ENCODE data around the gene C10orf71.
A peak's percentile ranks its signal among the peaks of the same experiment; 100 is the strongest.

The C10orf71 gene

GRCh38 chr10:49295297-49295696 lies 3.7 kb upstream of the C10orf71 start:
- Histone ChIP-seq H3K27ac (ENCODE audit: low read length) (no peak overlapping the region), H3K27me3 (ENCODE audit: control insufficient read depth in 1 of 2, insufficient read depth in 2 of 2, low read length in 2 of 2) (peaks cover 2 to 14% of the 10 kb centered on the region in 2 donors), H3K4me3 (ENCODE audit: low read length in 2 of 2) (no peak overlapping the region), H3K36me3 (ENCODE audit: control insufficient read depth in 2 of 2, insufficient read depth in 2 of 2, low read length in 2 of 2) (no peaks in the 10 kb centered on the region), H3K9me3 (ENCODE audit: control insufficient read depth in 2 of 2, low read length in 2 of 2) (no peaks in the 10 kb centered on the region), H3K4me1 (ENCODE audit: control insufficient read depth, insufficient read depth, low read length) (peaks cover 14% of the 10 kb centered on the region), H3K9ac (ENCODE audit: low read length in 2 of 2) (no peak overlapping the region)

GRCh38 chr10:49296382-49296781 lies 2.6 kb upstream of the C10orf71 start:
- Histone ChIP-seq H3K36me3 (ENCODE audit: control insufficient read depth in 2 of 2, insufficient read depth in 2 of 2, low read length in 2 of 2) (no peaks in the 10 kb centered on the region), H3K4me3 (ENCODE audit: low read length in 2 of 2) (no peak overlapping the region), H3K9ac (ENCODE audit: low read length in 2 of 2) (no peak overlapping the region), H3K4me1 (ENCODE audit: control insufficient read depth, insufficient read depth, low read length) (peaks cover 18% of the 10 kb centered on the region), H3K27ac (ENCODE audit: low read length) (no peak overlapping the region), H3K9me3 (ENCODE audit: control insufficient read depth in 2 of 2, low read length in 2 of 2) (no peaks in the 10 kb centered on the region), H3K27me3 (ENCODE audit: control insufficient read depth in 1 of 2, insufficient read depth in 2 of 2, low read length in 2 of 2) (peaks cover 2 to 12% of the 10 kb centered on the region in 2 donors)

DNA sequence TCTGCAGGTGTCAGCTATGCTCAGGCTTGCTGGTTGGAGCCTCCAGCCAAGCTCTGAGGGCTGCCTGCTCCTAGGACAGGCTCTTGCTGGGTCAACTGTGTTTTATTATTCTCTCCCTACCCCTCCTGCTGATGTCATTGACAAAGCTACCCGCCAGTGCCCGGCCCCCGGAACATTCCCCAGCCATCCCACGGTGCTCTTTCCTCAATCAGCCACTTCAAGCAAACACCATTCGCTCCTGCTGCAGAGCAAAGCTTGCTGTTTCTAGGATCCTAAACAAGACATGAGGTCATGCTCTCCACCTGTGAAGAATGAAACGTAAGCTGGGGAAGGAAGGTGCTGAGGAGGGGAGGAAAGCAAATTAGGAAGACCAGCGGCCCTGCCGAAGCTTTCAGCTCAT lies 2.1 kb upstream of the C10orf71 start:
- peaks cover 18% of the 10 kb centered on the region for H3K4me1 ChIP-seq (ENCODE audit: control insufficient read depth, insufficient read depth, low read length)
- H3K36me3 ChIP-seq (ENCODE audit: control insufficient read depth in 2 of 2, insufficient read depth in 2 of 2, low read length in 2 of 2) = no peaks in the 10 kb centered on the region
- H3K4me3 ChIP-seq (ENCODE audit: low read length in 2 of 2) = no peak overlapping the region
- H3K9ac ChIP-seq (ENCODE audit: low read length in 2 of 2) = no peak overlapping the region
- H3K9me3 ChIP-seq (ENCODE audit: control insufficient read depth in 2 of 2, low read length in 2 of 2) = no peaks in the 10 kb centered on the region
- H3K27ac ChIP-seq (ENCODE audit: low read length) = no peak overlapping the region
- peaks cover 2 to 12% of the 10 kb centered on the region in 2 donors for H3K27me3 ChIP-seq (ENCODE audit: control insufficient read depth in 1 of 2, insufficient read depth in 2 of 2, low read length in 2 of 2)

DNA sequence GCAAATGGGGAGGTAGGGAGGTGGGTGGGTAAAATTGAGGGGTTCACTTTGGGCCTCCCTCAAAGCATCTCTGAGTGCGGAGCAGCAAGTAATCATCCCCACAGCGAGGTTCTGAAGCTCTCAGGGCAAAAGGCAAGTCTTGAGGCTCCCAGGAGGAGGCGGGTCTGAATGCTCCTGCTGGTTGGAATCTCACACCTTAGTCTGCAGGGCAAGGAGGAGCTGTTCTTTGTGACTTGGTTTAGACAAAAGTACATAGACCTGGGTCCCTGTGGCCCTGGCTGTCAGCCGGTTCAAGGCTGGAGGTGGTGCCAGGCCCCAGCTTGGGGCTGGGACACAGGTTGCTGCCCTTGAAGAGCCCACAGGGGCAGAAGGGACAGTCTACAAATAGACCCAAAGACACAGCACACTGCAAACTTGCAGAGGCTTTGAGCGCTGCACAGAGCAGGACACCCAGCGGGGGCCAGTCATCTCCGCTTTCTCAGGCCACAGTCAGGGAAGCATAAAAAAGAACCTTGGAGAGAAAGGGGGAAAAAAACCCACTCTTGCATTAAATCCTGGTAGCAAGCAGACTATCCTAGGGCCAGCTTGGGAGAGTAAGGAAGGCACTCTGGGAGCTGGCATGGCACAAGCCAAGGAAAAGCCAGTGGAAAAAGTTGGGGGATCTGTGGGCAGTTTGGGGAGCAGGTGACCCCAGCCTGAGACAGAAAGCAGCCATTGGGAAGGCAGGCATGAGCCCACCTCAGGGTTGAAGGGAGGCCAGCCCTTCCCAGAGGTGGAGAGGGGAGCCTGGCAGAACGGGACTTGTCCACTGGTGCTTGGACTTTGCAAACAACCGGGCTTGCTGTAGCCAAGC lies 926 bp upstream of the C10orf71 start:
- Histone ChIP-seq H3K9me3 (ENCODE audit: control insufficient read depth in 2 of 2, low read length in 2 of 2) (no peaks in the 10 kb centered on the region), H3K36me3 (ENCODE audit: control insufficient read depth in 2 of 2, insufficient read depth in 2 of 2, low read length in 2 of 2) (no peaks in the 10 kb centered on the region), H3K27me3 (ENCODE audit: control insufficient read depth in 1 of 2, insufficient read depth in 2 of 2, low read length in 2 of 2) (peaks cover 2 to 10% of the 10 kb centered on the region in 2 donors), H3K4me1 (ENCODE audit: control insufficient read depth, insufficient read depth, low read length) (peaks cover 18% of the 10 kb centered on the region), H3K27ac (ENCODE audit: low read length) (no peak overlapping the region), H3K9ac (ENCODE audit: low read length in 2 of 2) (no peak overlapping the region), H3K4me3 (ENCODE audit: low read length in 2 of 2) (peak overlapping the region in 1 of 2 donors; percentile 55)

DNA sequence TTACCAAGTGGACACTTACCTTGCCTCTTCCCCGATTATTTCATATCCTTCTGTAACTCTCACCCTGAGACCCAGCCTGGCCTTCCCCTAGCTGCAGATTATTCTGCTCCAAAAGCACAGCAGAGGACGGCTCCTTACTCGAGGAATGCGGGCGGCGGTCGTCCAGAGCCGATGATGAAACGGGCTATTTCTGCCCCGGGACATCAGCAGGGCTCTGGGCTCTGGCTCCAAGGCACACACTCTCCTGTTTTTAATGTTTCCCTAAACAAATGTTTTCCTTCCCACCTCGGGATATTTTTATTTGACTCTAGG lies 343 bp upstream of the C10orf71 start:
- Histone ChIP-seq H3K9ac (ENCODE audit: low read length in 2 of 2) (no peak overlapping the region), H3K4me1 (ENCODE audit: control insufficient read depth, insufficient read depth, low read length) (peaks cover 18% of the 10 kb centered on the region), H3K9me3 (ENCODE audit: control insufficient read depth in 2 of 2, low read length in 2 of 2) (no peaks in the 10 kb centered on the region), H3K27me3 (ENCODE audit: control insufficient read depth in 1 of 2, insufficient read depth in 2 of 2, low read length in 2 of 2) (peaks cover 2 to 8% of the 10 kb centered on the region in 2 donors), H3K36me3 (ENCODE audit: control insufficient read depth in 2 of 2, insufficient read depth in 2 of 2, low read length in 2 of 2) (no peaks in the 10 kb centered on the region), H3K27ac (ENCODE audit: low read length) (no peak overlapping the region), H3K4me3 (ENCODE audit: low read length in 2 of 2) (peak overlapping the region in 1 of 2 donors; percentile 55)

DNA sequence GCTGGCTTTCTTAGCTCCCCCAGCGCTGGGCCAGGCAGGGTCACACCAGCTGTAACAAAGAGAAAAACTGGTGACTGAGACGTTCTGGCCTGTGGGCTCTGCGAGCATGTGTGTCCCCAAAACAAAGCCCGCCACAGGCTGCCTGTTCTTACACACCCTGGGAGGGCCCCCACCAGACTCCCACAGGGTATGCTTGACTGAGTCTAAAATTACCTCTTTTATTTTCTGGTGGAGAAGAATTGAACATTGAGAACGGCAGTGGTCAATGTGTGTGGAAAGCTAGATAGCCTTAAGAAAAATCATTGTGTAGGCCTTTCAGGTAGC lies 808 bp downstream of the C10orf71 start:
- Histone ChIP-seq H3K9ac (ENCODE audit: low read length in 2 of 2) (no peak overlapping the region), H3K27me3 (ENCODE audit: control insufficient read depth in 1 of 2, insufficient read depth in 2 of 2, low read length in 2 of 2) (peaks cover 2 to 14% of the 10 kb centered on the region in 2 donors), H3K9me3 (ENCODE audit: control insufficient read depth in 2 of 2, low read length in 2 of 2) (no peaks in the 10 kb centered on the region), H3K4me1 (ENCODE audit: control insufficient read depth, insufficient read depth, low read length) (peaks cover 15% of the 10 kb centered on the region), H3K27ac (ENCODE audit: low read length) (no peak overlapping the region), H3K4me3 (ENCODE audit: low read length in 2 of 2) (no peak overlapping the region), H3K36me3 (ENCODE audit: control insufficient read depth in 2 of 2, insufficient read depth in 2 of 2, low read length in 2 of 2) (no peaks in the 10 kb centered on the region)

GRCh38 chr10:49300140-49300974 lies 1.4 kb downstream of the C10orf71 start:
- no peak overlapping the region for H3K27ac ChIP-seq (ENCODE audit: low read length)
- no peak overlapping the region for H3K4me3 ChIP-seq (ENCODE audit: low read length in 2 of 2)
- H3K9me3 ChIP-seq (ENCODE audit: control insufficient read depth in 2 of 2, low read length in 2 of 2) = no peaks in the 10 kb centered on the region
- H3K27me3 ChIP-seq (ENCODE audit: control insufficient read depth in 1 of 2, insufficient read depth in 2 of 2, low read length in 2 of 2) = peaks cover 0 to 11% of the 10 kb centered on the region in 2 donors
- H3K36me3 ChIP-seq (ENCODE audit: control insufficient read depth in 2 of 2, insufficient read depth in 2 of 2, low read length in 2 of 2) = no peaks in the 10 kb centered on the region
- H3K4me1 ChIP-seq (ENCODE audit: control insufficient read depth, insufficient read depth, low read length) = peaks cover 15% of the 10 kb centered on the region
- no peak overlapping the region for H3K9ac ChIP-seq (ENCODE audit: low read length in 2 of 2)

DNA sequence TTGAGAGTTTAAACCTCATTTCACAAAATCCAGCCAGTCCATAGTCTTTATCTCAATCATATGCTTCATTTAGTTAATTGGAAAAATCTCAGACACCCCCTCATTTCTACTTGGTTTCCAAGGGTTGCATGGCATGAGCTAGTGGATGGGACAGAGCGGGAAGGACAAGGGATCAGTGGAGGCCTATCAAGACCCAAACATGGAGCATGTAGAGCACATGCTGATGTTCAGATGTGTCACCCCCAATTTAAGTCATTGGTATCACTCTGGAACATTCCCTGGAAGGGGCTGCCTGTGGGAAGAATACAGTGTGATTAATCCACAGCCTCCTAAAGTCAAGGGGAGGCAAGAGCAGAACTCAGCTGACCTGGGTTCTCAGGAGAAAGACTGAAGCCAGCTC lies 2.3 kb downstream of the C10orf71 start:
- Histone ChIP-seq H3K4me1 (ENCODE audit: control insufficient read depth, insufficient read depth, low read length) (peaks cover 15% of the 10 kb centered on the region), H3K27ac (ENCODE audit: low read length) (no peak overlapping the region), H3K4me3 (ENCODE audit: low read length in 2 of 2) (no peak overlapping the region), H3K9me3 (ENCODE audit: control insufficient read depth in 2 of 2, low read length in 2 of 2) (no peaks in the 10 kb centered on the region), H3K9ac (ENCODE audit: low read length in 2 of 2) (no peak overlapping the region), H3K27me3 (ENCODE audit: control insufficient read depth in 1 of 2, insufficient read depth in 2 of 2, low read length in 2 of 2) (peaks cover 0 to 10% of the 10 kb centered on the region in 2 donors), H3K36me3 (ENCODE audit: control insufficient read depth in 2 of 2, insufficient read depth in 2 of 2, low read length in 2 of 2) (no peaks in the 10 kb centered on the region)

DNA sequence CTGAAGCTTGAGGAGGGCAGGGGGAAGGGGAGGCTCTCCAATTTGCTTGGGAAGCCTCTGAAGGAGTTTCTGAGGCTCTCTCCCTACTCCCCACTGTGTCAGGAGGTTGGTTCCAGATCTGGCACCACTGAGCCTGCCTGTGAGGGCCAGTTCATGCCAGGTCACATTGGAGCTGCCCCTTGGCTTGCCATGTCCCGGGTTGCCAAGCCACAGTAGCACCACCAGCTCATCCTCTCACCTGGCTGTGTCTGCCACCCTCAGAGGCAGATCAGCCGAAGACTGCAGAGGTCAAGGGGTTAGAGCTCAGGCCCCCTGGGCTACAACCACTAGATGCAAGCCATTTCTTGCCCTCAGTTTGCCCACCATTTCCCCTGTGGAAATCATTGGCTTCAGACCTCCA lies 3.1 kb downstream of the C10orf71 start:
- Histone ChIP-seq H3K9ac (ENCODE audit: low read length in 2 of 2) (no peak overlapping the region), H3K4me3 (ENCODE audit: low read length in 2 of 2) (no peak overlapping the region), H3K27ac (ENCODE audit: low read length) (no peak overlapping the region), H3K27me3 (ENCODE audit: control insufficient read depth in 1 of 2, insufficient read depth in 2 of 2, low read length in 2 of 2) (peaks cover 0 to 6% of the 10 kb centered on the region in 2 donors), H3K9me3 (ENCODE audit: control insufficient read depth in 2 of 2, low read length in 2 of 2) (no peaks in the 10 kb centered on the region), H3K36me3 (ENCODE audit: control insufficient read depth in 2 of 2, insufficient read depth in 2 of 2, low read length in 2 of 2) (no peaks in the 10 kb centered on the region), H3K4me1 (ENCODE audit: control insufficient read depth, insufficient read depth, low read length) (peaks cover 15% of the 10 kb centered on the region)

DNA sequence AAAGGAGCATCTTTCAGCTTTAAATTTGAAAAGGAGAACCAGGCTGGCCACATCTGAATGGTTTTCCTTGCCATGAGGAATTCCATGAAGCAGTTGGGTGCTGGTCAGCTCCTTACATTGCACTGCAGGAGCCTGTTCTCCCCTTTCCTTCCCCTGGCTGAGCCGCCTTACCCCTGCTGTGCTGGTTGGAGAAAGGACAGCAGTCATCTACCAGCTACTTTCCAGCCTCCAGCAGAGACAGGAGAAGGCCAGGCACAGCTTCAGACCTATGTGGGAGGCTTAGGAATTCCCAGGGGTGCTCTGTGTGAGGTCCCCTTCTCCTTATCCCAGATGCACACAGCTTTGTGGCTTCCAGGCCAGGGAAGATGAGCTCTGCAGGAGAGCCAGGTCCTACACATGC lies 4.7 kb downstream of the C10orf71 start:
- Histone ChIP-seq H3K27me3 (ENCODE audit: control insufficient read depth in 1 of 2, insufficient read depth in 2 of 2, low read length in 2 of 2) (peaks cover 0 to 6% of the 10 kb centered on the region in 2 donors), H3K9ac (ENCODE audit: low read length in 2 of 2) (no peak overlapping the region), H3K9me3 (ENCODE audit: control insufficient read depth in 2 of 2, low read length in 2 of 2) (no peaks in the 10 kb centered on the region), H3K27ac (ENCODE audit: low read length) (no peak overlapping the region), H3K4me3 (ENCODE audit: low read length in 2 of 2) (no peak overlapping the region), H3K36me3 (ENCODE audit: control insufficient read depth in 2 of 2, insufficient read depth in 2 of 2, low read length in 2 of 2) (no peaks in the 10 kb centered on the region), H3K4me1 (ENCODE audit: control insufficient read depth, insufficient read depth, low read length) (peaks cover 8% of the 10 kb centered on the region)

DNA sequence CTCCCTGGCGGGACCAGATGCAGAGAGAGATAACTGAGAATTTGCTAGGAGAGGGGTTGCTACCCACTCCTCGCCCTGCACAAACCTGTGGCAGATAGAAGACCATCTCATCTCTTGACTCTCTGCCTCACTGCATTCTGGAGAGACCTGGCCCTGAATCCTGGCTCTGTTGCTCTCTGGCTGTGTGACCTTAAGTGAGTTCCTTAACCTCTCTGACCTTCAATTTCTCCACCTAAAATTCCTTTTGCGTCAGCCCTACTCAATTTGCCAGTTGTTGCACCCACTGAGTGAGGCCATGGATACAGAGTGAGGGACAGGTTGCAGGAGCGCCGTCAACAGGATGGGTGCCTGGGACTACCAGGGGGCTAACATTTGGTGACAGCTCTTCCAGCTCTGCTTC lies 5.2 kb downstream of the C10orf71 start:
- H3K4me3 ChIP-seq (ENCODE audit: low read length in 2 of 2) = no peak overlapping the region
- no peak overlapping the region for H3K9ac ChIP-seq (ENCODE audit: low read length in 2 of 2)
- no peaks in the 10 kb centered on the region for H3K36me3 ChIP-seq (ENCODE audit: control insufficient read depth in 2 of 2, insufficient read depth in 2 of 2, low read length in 2 of 2)
- H3K27me3 ChIP-seq (ENCODE audit: control insufficient read depth in 1 of 2, insufficient read depth in 2 of 2, low read length in 2 of 2) = peaks cover 0 to 6% of the 10 kb centered on the region in 2 donors
- H3K4me1 ChIP-seq (ENCODE audit: control insufficient read depth, insufficient read depth, low read length) = peaks cover 6% of the 10 kb centered on the region
- H3K9me3 ChIP-seq (ENCODE audit: control insufficient read depth in 2 of 2, low read length in 2 of 2) = peaks cover 0 to 2% of the 10 kb centered on the region in 2 donors
- no peak overlapping the region for H3K27ac ChIP-seq (ENCODE audit: low read length)

Measured in stomach smooth muscle (tissue), 2 donors.